Upper lobe of right lung (tissue), 1 donor: ENCODE results near the gene CREB3. TPM values are rescaled to one million over a fixed set of nuclear protein-coding genes. Genes with fewer than 3 reads are reported as not detected.

ENCODE experiments used
- ATAC-seq: fragments of 200-7000 bp; cut with Tn5 transposase; one replicate; pipeline ENCODE4 v1.9.1; 2020; ENCODE audit warnings: mild to moderate bottlenecking, moderate library complexity
- DNase-seq: peaks from one replicate; pipeline ENCODE4 v3.0.0-alpha.2; 2020
- H3K27ac ChIP-seq: fragments of 200-600 bp; one replicate; pipeline ENCODE4 v1.8.0; 2022
- H3K27me3 ChIP-seq: fragments of 200-600 bp; one replicate; pipeline ENCODE4 v1.8.0; 2022; ENCODE audit warnings: mild to moderate bottlenecking
- H3K36me3 ChIP-seq: fragments of 200-600 bp; one replicate; pipeline ENCODE4 v1.8.0; 2022
- H3K4me1 ChIP-seq: fragments of 200-600 bp; one replicate; pipeline ENCODE4 v1.8.0; 2022
- H3K4me3 ChIP-seq: fragments of 200-600 bp; one replicate; pipeline ENCODE4 v1.8.0; 2022; ENCODE audit warnings: mild to moderate bottlenecking
- H3K9me3 ChIP-seq: fragments of 200-600 bp; one replicate; pipeline ENCODE4 v1.8.0; 2022
- intact Hi-C: fragments of 100-400 bp; cut with DNase I; formaldehyde crosslinking; loops from one replicate; pipeline ENCODE4 v1.11.0; 2022
- total RNA-seq: library from RNA; stranded (reverse); fragmentation: NEBNext Ultra II Directional; extraction: Animal tissue kit (Norgen Biotek cat#: 25700); gene quantifications from one replicate; pipeline ENCODE4 v1.2.1, GENCODE V29; 2021
- TF ChIP-seq, protein P1 (sequence below): fragments of 200-600 bp; IDR thresholded peaks from one replicate; pipeline ENCODE4 v1.8.0; 2022; ENCODE audit warnings: antibody characterized with exemption
- donor health status: DM: no; HTN: yes; CAD: no; lungs with severe emphysema.

The CREB3 gene
- total RNA-seq, 1 donor from 2014 or later = 34.9 TPM

DNA sequence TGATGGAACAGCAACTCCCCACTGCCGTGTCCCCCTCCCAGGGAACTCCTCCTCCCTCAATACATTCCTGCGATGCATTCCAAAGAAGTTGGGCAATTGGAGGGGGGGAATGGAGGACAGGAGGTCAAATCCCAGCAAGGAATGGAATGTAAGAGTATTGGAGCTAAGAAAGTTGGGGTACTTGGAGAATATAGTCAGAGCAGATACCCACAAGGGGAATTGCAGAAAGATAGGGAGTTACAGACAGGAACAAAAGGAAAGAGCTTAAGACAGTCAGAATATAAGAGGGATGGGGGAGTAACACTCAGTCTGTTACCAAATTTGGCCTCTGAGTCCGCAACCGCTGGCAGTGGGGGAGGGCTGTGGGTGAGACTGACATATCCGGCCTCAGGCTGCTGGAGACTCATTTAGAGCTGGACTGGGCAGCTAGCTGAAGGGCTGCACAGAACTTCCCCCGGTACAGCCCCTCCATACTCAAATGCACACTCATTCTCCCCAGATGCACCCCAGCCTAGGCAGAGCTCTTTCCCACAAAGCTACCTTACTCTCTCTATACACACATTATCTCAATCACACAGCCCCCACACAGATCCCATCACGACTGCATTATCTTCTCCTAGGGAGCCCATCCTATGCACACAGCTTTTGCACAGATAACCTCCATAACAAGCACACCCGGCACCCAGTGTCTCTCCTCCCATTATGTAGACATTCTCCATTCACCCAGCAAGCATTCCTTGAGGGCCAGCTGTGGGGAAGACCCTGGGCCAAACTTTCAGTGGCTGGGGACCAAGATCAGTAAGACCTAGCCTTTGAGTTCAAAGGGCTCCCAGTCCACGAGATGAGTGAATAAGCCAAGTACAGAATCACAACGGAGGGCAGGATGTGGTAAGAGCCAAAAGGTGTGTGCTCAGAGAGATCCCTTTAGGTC is 4.2 kb upstream of the CREB3 start:
- Histone ChIP-seq H3K4me1 (peaks cover 56% of the 10 kb centered on the region), H3K27me3 (no peaks in the 10 kb centered on the region), H3K36me3 (peaks cover 31% of the 10 kb centered on the region), H3K4me3 (peak overlapping the region; percentile 64), H3K9me3 (no peaks in the 10 kb centered on the region), H3K27ac (peak overlapping the region; percentile 96)
- peak; percentile 4 for ATAC-seq
- TF ChIP-seq, protein P1, sequence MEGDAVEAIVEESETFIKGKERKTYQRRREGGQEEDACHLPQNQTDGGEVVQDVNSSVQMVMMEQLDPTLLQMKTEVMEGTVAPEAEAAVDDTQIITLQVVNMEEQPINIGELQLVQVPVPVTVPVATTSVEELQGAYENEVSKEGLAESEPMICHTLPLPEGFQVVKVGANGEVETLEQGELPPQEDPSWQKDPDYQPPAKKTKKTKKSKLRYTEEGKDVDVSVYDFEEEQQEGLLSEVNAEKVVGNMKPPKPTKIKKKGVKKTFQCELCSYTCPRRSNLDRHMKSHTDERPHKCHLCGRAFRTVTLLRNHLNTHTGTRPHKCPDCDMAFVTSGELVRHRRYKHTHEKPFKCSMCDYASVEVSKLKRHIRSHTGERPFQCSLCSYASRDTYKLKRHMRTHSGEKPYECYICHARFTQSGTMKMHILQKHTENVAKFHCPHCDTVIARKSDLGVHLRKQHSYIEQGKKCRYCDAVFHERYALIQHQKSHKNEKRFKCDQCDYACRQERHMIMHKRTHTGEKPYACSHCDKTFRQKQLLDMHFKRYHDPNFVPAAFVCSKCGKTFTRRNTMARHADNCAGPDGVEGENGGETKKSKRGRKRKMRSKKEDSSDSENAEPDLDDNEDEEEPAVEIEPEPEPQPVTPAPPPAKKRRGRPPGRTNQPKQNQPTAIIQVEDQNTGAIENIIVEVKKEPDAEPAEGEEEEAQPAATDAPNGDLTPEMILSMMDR = no peak
- peak; percentile 82 for DNase-seq
- intact Hi-C loops = no loop called here

DNA sequence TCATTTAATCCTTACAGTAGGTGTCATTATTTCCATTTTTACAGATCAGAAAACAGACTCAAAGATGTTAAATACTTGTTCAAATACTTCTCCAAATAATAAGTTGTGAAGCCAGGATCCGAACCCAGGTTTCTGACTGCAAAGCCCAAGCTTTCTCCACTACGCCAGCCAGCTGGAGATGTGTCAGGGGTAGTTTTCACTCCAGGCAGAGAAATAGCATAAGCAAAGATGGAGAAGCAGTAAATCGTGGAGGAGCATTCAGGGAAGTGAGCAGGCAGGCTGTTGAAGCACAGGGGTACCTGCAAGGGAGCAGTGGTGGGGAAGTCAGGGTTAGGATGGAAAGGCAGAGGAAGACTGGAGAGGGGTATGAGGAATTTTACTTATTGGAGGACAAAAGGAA is 3.4 kb upstream of the CREB3 start:
- TF ChIP-seq, protein P1 = no peak
- H3K36me3 ChIP-seq = peaks cover 24% of the 10 kb centered on the region
- ATAC-seq = no peak
- H3K9me3 ChIP-seq = no peaks in the 10 kb centered on the region
- intact Hi-C loops = no loop called here
- peak overlapping the region; percentile 64 for H3K4me3 ChIP-seq
- H3K27me3 ChIP-seq = no peaks in the 10 kb centered on the region
- DNase-seq = no peak
- peak overlapping the region; percentile 96 for H3K27ac ChIP-seq
- H3K4me1 ChIP-seq = peaks cover 64% of the 10 kb centered on the region

DNA sequence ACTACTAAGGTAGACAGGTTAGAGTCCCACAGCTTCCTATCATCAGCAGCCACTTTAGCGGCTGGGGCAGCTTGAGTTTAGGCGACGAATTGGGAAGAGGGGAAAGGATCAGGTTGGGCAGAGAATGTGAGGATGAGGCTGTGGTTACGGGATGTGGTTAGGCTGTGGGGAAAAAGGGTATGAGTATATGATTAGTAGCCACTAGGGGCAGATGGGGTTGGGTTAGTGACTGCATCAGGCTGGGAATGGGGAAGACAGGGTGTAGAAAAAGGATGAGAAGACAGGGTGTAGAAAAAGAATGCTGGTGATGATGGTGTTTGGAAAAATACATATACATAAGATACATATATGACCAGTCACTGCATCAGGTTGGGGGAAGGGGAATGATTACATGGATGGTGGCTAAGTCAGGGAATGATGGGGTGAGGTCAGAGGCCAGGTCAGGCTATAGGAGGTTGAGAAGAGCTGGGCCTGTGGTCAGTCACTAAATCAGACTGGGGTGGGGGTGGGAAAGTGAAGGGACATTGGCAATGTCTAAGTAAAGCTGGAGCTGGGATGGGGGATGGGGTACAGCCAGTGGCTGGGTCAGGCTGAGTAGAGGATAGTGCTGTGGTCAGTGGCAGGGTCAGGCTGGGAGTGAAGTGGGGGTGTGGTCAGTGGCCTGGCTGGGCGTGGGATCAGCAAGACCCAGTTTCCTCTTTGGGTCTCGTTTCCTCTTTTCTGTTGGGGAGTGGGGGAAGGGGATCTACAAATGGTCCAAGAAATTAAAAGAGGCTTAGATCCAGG is 2.6 kb upstream of the CREB3 start:
- peaks cover 65% of the 10 kb centered on the region for H3K4me1 ChIP-seq
- ATAC-seq (peak; percentile 13), DNase-seq (peak; percentile 80)
- H3K27ac ChIP-seq = peak overlapping the region; percentile 96
- H3K4me3 ChIP-seq = peak overlapping the region; percentile 64
- intact Hi-C loops = no loop called here
- peaks cover 24% of the 10 kb centered on the region for H3K36me3 ChIP-seq
- no peaks in the 10 kb centered on the region for H3K9me3 ChIP-seq
- TF ChIP-seq, protein P1 = peak; percentile 45
- H3K27me3 ChIP-seq = no peaks in the 10 kb centered on the region

DNA sequence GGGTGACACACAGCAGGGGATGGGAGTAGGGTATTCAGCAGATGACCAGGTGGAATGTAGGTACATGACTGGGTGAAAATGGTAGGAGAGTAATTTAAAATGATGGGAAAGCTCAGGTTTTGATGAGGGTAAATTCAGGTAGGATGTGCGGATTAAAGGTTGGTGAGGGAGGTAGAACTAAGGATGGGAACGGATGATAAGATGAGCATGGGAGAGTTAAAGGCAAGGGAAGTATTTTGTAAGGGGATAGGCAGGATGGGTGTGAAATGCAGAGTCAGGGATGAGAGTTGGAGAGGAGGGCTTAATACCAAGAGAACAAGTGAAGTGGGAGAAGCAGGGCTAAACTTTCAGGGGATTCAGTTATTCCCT is 2.0 kb upstream of the CREB3 start:
- intact Hi-C loops = no loop called here
- TF ChIP-seq, protein P1 = no peak
- H3K36me3 ChIP-seq = peaks cover 24% of the 10 kb centered on the region
- H3K27ac ChIP-seq = peak overlapping the region; percentile 96
- ATAC-seq = no peak
- peak overlapping the region; percentile 64 for H3K4me3 ChIP-seq
- H3K4me1 ChIP-seq = peaks cover 65% of the 10 kb centered on the region
- H3K9me3 ChIP-seq = no peaks in the 10 kb centered on the region
- H3K27me3 ChIP-seq = no peaks in the 10 kb centered on the region
- no peak for DNase-seq

DNA sequence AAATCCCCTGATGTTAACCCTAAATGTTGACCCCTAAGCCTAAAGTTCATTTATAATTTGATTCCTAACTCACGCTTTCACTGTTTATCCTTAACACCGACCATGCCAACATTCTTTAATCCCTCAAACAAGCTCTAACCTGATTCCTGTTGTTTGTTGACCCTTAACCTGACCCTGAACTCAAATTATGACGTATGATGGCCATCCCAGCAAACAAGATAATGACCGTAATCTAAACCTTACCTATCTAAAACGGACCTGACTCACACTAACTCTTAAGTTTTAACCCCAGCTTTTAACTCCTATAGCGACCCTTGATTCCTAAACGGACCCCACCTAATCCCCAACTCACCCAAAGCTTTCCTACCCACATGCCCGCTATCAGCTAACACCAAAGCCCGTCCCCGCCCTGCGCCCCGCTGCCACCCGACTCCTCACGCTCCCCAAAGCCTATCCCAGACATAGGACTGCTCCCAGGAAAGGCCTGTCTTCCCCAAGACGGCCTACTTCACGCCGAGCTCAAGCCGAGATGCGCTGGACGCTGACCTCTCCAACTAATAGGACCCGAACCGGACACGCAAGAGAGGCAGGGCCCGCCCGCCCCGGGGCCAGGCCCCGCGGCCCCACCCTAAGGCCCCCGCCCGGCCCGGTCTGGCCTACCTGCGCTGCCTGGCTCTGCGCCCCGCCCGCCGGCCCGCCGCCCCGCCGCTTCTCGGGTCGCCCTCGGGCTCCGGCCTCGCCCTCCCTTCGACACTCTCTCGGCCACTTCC is 866 bp upstream of the CREB3 start:
- intact Hi-C loops = no loop called here
- Histone ChIP-seq H3K4me1 (peaks cover 59% of the 10 kb centered on the region), H3K4me3 (peak overlapping the region; percentile 64)

More for the DNA sequence above, 866 bp upstream of the CREB3 start:
- H3K27me3 ChIP-seq = no peaks in the 10 kb centered on the region
- H3K36me3 ChIP-seq = peaks cover 27% of the 10 kb centered on the region
- H3K9me3 ChIP-seq = no peaks in the 10 kb centered on the region
- peak overlapping the region; percentile 96 for H3K27ac ChIP-seq
- ATAC-seq (no peak), DNase-seq (no peak)
- TF ChIP-seq, protein P1 = no peak
